Heart right ventricle (tissue), 16 donors: ENCODE measurements around the gene TRERF1. TPM values are rescaled to one million over a fixed set of nuclear protein-coding genes. Genes with fewer than 3 reads are reported as not detected.
A peak's percentile ranks its signal among the peaks of the same experiment; 100 is the strongest.

Experiments used
- ATAC-seq, 8 donors: fragments of 200-7000 bp; cut with Tn5 transposase; one replicate each; pipeline ENCODE4 v1.9.1; 2020; ENCODE audit warnings: mild to moderate bottlenecking in 8 of 8, moderate library complexity in 8 of 8, moderate number of reproducible peaks in 1 of 8
- DNase-seq, 2 donors: peaks; one replicate each; pipeline ENCODE4 v3.0.0-alpha.2; 2020
- H3K27ac ChIP-seq, 10 donors: fragments of 200-600 bp; sonication (generic) in 2 of 10; one replicate each; pipeline versions ENCODE4 v1.5.0 to v1.8.0; 2020 to 2022; ENCODE audit warnings: mild to moderate bottlenecking in 3 of 10
- H3K27me3 ChIP-seq, 7 donors: fragments of 200-600 bp; one replicate each; pipeline ENCODE4 v1.8.0; 2021 to 2022; ENCODE audit warnings: mild to moderate bottlenecking in 2 of 7
- H3K36me3 ChIP-seq, 9 donors: fragments of 200-600 bp; sonication (generic) in 1 of 9; one replicate each; pipeline versions ENCODE4 v1.5.0 to v1.8.0; 2020 to 2022; ENCODE audit warnings: mild to moderate bottlenecking in 2 of 9
- H3K4me1 ChIP-seq, 9 donors: fragments of 200-600 bp; sonication (generic) in 1 of 9; one replicate each; pipeline versions ENCODE4 v1.5.0 to v1.8.0; 2020 to 2022; ENCODE audit warnings: mild to moderate bottlenecking in 4 of 9
- H3K4me3 ChIP-seq, 10 donors: fragments of 200-600 bp; sonication (generic) in 2 of 10; one replicate each; pipeline versions ENCODE4 v1.5.0 to v1.8.0; 2020 to 2022; ENCODE audit warnings: mild to moderate bottlenecking in 7 of 10, moderate library complexity in 2 of 10
- H3K9me3 ChIP-seq, 11 donors: fragments of 200-600 bp in 10 of 11; sonication (generic) in 2 of 11; one replicate each; pipeline versions ENCODE4 v1.5.0 to v1.8.0; 2013 to 2022; ENCODE audit warnings: mild to moderate bottlenecking in 2 of 11, control low read depth in 1 of 11, moderate library complexity in 1 of 11
- WGBS, 2 donors: extraction: QIAGEN DNeasy Blood & Tissue Kit; methylation state at CpG; one replicate each; pipeline ENCODE4 v1.1.7; 2013; ENCODE audit warnings: inconsistent platforms in 1 of 2; 5-methylcytosine and 5-hydroxymethylcytosine counted together
- intact Hi-C, 10 donors: fragments of 100-400 bp; cut with DNase I; formaldehyde crosslinking; loops; one replicate each; pipeline versions ENCODE4 v1.11.1 to v1.14.2; 2022
- polyA plus RNA-seq, 2 donors: library from polyadenylated mRNA; stranded (reverse); fragments of 200-250 nt; gene quantifications; one replicate each; pipeline ENCODE4 v1.2.3, GENCODE V29; 2013
- total RNA-seq, 10 donors: library from RNA; stranded (reverse); fragmentation: NEBNext Ultra II Directional in 3 of 10; extraction: Animal tissue kit (Norgen Biotek cat#: 25700) in 3 of 10; gene quantifications; one replicate each; pipeline versions ENCODE4 v1.2.1 to v1.2.4, GENCODE V29; 2021 to 2023
- TF ChIP-seq, protein P1 (sequence below), 9 donors: fragments of 200-600 bp; sonication (generic) in 2 of 9; IDR thresholded peaks; one replicate each; pipeline versions ENCODE4 v1.5.0 to v1.8.0; 2021 to 2022; ENCODE audit warnings: antibody characterized with exemption in 9 of 9, mild to moderate bottlenecking in 5 of 9, moderate library complexity in 1 of 9
- donor health status: Arrhythmogenic right ventricular cardiomyopathy.
- donor health status: ischemic (EF 13 %, LVEDD 7.1; RV severe dilation, severe dysfunction).
- donor health status: healthy with polysubstance abuse.
- donor health status: DM: no; HTN: yes; CAD: no.
- donor health status: DM: no; HTN: no; CAD: no.
- donor health status: ischemic (EF 25% LVEDD 6.9; RV normal size, moderate dysfunction).
- donor health status: ischemic (EF 25% LVEDD 5.7; RV mildly dilated, moderate dysfunction).
- donor health status: healthy.
- donor health status: DM: yes; HTN: yes; CAD: no.
- donor health status: Ischemic cardiomyopathy.
- donor health status: ischemic (EF 35%, LVEDD 5.7; RV mildly dilated, moderate dysfunction).
- donor health status: nonischemic (EF 11% LVEDD 7.7; RV severe dilation, severe dysfunction).
- donor health status: DM: yes; HTN: yes; CAD: no.
- donor health status: PGD.
- donor health status: ischemic (EF 29% LVEDD 5.4; RV normal size, mild dysfunction).
- donor health status: nonischemic (EF 23%, LVEDD 6.1; RV moderate dilation, normal function).

Gene TRERF1
- total and polyA plus RNA-seq, 12 donors = 0.75 to 2.8 (median 1.6) TPM

DNA sequence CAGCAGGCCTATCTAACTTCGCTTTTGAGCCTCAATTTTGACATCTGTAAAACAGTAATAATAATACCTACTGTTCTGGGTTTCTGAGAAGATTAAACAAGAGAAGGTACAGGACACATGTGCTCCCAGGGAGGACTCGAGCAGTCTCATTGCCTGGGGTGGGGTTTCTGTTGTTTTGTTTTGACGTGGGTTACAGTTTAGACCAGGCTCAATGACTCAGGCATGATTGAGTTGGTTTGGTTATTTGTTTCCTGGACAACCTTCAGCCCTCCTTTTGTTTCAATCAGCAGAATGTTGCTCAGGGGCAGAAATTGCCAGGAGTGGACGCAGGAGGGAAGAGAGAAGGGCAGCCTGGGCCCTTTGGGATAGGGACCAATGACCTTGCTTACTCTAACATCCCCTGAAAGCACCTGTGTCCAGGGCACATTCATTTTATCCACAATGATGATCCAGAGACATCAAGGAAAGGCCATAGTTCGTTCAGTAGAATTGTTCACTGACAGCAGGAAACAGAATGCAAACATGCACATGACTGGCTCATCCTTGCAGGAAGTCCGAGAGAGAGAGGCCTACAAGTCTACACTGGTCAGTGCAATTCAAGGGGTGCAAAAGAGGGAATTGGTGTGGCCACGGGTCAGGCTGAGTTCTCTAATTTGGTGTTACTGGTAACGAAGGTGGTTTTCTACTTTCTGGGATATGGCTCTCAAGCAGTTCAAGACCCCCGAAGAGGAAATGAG, 159.6 kb downstream of the TRERF1 start:
- Histone ChIP-seq H3K9me3 (no peaks in the 10 kb centered on the region), H3K27me3 (no peaks in the 10 kb centered on the region), H3K4me3 (no peak overlapping the region), H3K4me1 (peaks cover 0 to 39% (median 0%) of the 10 kb centered on the region in 9 donors), H3K36me3 (peaks cover 0 to 3% (median 0%) of the 10 kb centered on the region in 9 donors), H3K27ac (peak overlapping the region in 1 of 10 donors; percentile 44)
- TF ChIP-seq, protein P1, sequence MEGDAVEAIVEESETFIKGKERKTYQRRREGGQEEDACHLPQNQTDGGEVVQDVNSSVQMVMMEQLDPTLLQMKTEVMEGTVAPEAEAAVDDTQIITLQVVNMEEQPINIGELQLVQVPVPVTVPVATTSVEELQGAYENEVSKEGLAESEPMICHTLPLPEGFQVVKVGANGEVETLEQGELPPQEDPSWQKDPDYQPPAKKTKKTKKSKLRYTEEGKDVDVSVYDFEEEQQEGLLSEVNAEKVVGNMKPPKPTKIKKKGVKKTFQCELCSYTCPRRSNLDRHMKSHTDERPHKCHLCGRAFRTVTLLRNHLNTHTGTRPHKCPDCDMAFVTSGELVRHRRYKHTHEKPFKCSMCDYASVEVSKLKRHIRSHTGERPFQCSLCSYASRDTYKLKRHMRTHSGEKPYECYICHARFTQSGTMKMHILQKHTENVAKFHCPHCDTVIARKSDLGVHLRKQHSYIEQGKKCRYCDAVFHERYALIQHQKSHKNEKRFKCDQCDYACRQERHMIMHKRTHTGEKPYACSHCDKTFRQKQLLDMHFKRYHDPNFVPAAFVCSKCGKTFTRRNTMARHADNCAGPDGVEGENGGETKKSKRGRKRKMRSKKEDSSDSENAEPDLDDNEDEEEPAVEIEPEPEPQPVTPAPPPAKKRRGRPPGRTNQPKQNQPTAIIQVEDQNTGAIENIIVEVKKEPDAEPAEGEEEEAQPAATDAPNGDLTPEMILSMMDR (IDR thresholded peaks at IDR 0.05) = no peak
- ATAC-seq = no peak
- no peak for DNase-seq
- intact Hi-C loops = no loop called here
- 94% methylated on average over 9 of the region's 9 CpGs for WGBS, 2 donors

DNA sequence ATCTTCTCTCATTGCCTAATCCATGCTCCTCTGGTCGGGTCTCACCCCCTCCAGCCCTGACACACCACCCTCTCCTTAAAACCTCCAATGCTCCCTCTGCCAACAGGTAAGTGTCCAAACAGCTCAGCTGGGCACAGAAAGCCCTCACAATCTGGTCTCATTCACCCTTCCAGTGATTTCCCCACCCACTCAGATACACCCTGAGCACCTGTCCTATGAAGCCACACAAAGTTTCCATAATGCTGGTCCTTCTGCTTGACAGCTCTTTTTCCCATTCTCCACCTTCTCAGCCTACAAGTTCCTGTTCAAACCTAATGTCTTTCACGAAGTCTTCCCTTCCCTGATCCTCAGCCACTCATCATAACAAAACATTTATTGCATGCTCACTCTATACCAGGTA, 164.0 kb downstream of the TRERF1 start:
- DNase-seq (no peak), ATAC-seq (no peak)
- WGBS, 2 donors = 81 to 91% methylated on average over 2 of the region's 2 CpGs
- Histone ChIP-seq H3K4me1 (peaks cover 0 to 8% (median 0%) of the 10 kb centered on the region in 9 donors), H3K9me3 (peaks cover 0 to 5% (median 0%) of the 10 kb centered on the region in 11 donors), H3K36me3 (peaks cover 0 to 3% (median 0%) of the 10 kb centered on the region in 9 donors), H3K4me3 (no peak overlapping the region), H3K27me3 (no peaks in the 10 kb centered on the region), H3K27ac (no peak overlapping the region)
- TF ChIP-seq, protein P1 (IDR thresholded peaks at IDR 0.05) = no peak
- intact Hi-C loops = no loop called here

DNA sequence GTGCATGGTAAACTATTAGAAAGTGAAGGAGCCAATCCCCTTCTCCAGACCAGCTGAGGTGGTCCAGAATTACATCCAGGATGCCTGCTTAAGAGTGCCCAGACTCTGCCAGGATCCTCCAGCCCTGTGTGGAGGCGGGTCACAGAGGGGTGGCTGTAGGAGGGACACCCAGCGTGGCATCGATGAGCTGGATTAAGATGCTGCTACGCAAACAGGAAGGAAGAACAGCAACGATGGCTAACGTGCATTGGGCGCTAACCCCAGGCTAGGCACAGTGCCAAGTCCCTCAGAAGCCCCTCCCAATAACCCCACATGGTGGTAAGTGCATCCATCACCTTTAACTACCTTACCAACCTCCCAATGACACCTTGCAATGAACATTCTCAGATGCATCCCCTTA, 170.2 kb downstream of the TRERF1 start:
- no peak overlapping the region for H3K4me3 ChIP-seq
- peaks cover 0 to 12% (median 0%) of the 10 kb centered on the region in 11 donors for H3K9me3 ChIP-seq
- WGBS, 2 donors = 64 to 67% methylated on average over 7 of the region's 7 CpGs
- DNase-seq (no peak), ATAC-seq (no peak)
- intact Hi-C loops = no loop called here
- TF ChIP-seq, protein P1 (IDR thresholded peaks at IDR 0.05) = no peak
- peak overlapping the region in 2 of 10 donors; percentile 66 to 68 for H3K27ac ChIP-seq
- H3K36me3 ChIP-seq = peaks cover 0 to under 1% (median 0%) of the 10 kb centered on the region in 9 donors
- H3K27me3 ChIP-seq = no peaks in the 10 kb centered on the region
- H3K4me1 ChIP-seq = peaks cover 23 to 54% (median 44%) of the 10 kb centered on the region in 9 donors

DNA sequence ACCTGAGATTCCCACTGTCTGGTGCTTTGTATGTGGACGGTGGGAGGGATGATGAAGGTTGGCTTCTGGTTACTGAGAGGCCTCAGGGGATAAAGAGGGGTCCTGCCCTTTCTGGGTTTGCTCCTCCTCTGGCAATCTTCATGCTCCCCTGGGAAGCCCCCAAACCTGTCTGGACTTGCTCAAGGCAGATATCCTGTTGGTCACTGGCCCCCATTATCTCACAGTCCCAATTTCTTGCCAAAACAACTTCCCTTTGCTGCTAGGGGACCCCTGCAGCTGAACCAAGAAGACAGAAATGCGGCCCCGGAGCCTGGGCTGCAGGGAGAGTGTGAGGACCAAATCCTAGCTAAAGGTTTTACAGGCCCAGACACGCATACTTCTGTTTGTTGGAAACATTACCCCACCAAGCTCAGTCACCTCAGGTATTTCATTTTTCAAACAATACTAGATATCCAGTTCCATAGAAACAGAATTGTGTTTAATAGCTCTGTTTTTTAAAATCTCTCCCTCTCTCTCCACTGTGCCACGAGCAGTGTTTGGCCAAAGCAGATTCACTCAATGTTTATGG, 170.7 kb downstream of the TRERF1 start:
- no peaks in the 10 kb centered on the region for H3K27me3 ChIP-seq
- 66 to 73% methylated on average over 5 of the region's 5 CpGs for WGBS, 2 donors
- peak overlapping the region in 7 of 10 donors; percentile 50 to 69 (median 64) for H3K27ac ChIP-seq
- H3K9me3 ChIP-seq = peaks cover 0 to 12% (median 0%) of the 10 kb centered on the region in 11 donors
- ATAC-seq (no peak), DNase-seq (no peak)
- H3K4me3 ChIP-seq = no peak overlapping the region
- TF ChIP-seq, protein P1 (IDR thresholded peaks at IDR 0.05) = no peak
- H3K36me3 ChIP-seq = peaks cover 0 to 3% (median 0%) of the 10 kb centered on the region in 9 donors
- peaks cover 23 to 59% (median 50%) of the 10 kb centered on the region in 9 donors for H3K4me1 ChIP-seq
- intact Hi-C loops = no loop called here
